HG03442 (cell line): Measurements from ENCODE around the gene LGMN.

ENCODE experiments used
- ATAC-seq: cut with Tn5 transposase; IDR thresholded peaks from one replicate; pipeline ENCODE4 v1.9.1; 2021; ENCODE audit warnings: mild to moderate bottlenecking, moderate library complexity; ENCODE audit not compliant: unreplicated experiment

The LGMN gene

GRCh38 chr14:92656306-92657081, 91.9 kb downstream of the LGMN start:
- ATAC-seq: no peak

GRCh38 chr14:92655419-92656201, 92.8 kb downstream of the LGMN start:
- ATAC-seq: no peak

- ATAC-seq: no peak
Measured at GRCh38 chr14:92654239-92654901, 94.1 kb downstream of the LGMN start.
